Measurements from ENCODE around the gene C9orf153.
A peak's percentile ranks its signal among the peaks of the same experiment; 100 is the strongest.
"Not testable (repeated sequence)": the region's sequence is repeated elsewhere in the genome, so short reads cannot be mapped to it uniquely, and the experiment has no call there.

C9orf153 gene

DNA sequence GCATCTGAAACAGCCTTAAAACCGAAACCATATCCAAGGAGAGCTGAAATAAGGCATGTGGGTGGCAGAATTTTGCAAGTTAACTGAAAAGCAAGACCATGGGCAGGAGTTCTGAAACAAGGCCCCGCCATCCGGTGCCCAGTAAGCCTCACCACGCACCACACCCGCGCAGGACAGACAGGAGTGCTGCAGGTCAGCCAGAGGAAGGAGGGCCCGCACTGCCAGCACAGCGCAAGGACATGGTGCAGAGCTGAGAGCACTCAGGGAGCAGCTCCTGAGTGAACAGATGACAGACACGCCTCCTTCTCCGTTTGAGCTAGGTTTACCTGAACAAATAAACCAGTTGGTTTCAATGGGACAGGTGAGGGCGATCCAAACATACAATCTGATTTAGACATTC, 39.4 kb upstream of the C9orf153 start:
- CTCF ChIA-PET, result interaction anchor here (1.0 to 1.2 kb wide), 2 partner anchors 10 to 16 kb away, joined by 3 to 4 read pairs; partner anchors contain the start of gene ISCA1
- POLR2A ChIA-PET, result no interaction called here
- DNase-seq (ENCODE audit: extremely low spot score), result no peak
- TF ChIP-seq, protein P1, sequence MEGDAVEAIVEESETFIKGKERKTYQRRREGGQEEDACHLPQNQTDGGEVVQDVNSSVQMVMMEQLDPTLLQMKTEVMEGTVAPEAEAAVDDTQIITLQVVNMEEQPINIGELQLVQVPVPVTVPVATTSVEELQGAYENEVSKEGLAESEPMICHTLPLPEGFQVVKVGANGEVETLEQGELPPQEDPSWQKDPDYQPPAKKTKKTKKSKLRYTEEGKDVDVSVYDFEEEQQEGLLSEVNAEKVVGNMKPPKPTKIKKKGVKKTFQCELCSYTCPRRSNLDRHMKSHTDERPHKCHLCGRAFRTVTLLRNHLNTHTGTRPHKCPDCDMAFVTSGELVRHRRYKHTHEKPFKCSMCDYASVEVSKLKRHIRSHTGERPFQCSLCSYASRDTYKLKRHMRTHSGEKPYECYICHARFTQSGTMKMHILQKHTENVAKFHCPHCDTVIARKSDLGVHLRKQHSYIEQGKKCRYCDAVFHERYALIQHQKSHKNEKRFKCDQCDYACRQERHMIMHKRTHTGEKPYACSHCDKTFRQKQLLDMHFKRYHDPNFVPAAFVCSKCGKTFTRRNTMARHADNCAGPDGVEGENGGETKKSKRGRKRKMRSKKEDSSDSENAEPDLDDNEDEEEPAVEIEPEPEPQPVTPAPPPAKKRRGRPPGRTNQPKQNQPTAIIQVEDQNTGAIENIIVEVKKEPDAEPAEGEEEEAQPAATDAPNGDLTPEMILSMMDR (IDR thresholded peaks at IDR 0.05; ENCODE audit: control extremely low read depth, extremely low read depth, low read depth, missing control alignments), result no peak

DNA sequence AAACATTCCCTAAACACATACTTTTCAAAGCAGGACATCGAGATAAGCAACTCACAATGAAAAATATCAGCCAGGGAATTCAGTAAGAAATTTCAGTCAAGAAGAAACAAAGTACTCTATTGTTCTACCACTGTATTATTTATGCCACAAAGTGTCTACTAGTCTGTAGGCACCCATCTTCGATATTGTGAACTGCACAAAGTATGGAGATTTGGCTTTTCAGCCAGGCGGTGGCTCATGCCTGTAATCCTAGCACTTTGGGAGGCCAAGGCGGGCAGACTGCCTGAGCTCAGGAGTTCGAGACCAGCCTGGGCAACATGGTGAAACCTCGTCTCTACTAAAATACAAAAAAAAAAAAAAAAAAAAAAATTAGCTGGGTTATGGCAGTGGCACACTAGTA, 30.9 kb upstream of the C9orf153 start:
- CTCF ChIA-PET; DNase-seq (ENCODE audit: extremely low spot score); POLR2A ChIA-PET: not testable (repeated sequence)

DNA sequence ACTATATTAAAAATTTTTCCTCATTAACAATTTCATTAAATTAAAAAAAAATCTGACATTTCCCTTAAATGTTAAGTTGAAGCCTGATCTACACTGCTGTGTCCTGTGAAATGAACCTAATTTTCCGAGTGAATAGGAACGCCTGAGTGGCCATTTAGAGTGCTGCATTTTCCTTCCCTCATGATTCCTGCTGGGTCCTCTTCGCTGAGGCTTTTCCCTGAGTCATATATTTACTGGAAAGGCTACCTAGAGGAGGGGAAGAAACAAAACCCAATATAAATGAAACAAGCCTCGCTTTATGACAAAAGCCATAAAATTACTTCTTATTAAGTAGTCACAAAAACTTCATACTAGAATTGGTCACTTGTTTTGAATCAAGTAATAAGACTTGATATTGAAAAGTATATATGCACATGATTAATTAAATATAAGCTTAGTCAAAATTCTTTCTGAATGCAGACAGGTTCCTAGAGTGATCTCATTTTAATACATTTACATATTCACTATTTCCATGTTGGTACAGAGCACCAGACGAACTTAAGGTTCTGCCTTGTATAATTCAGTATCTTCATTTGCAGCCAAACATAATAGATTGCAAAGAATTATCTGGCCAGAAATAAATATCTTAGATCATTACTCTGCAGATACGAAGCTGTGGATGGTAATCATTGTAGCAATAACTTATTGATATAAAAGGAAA, 29.2 kb upstream of the C9orf153 start:
- TF ChIP-seq, protein P1 (IDR thresholded peaks at IDR 0.05; ENCODE audit: control extremely low read depth, extremely low read depth, low read depth, missing control alignments), result no peak
- DNase-seq (ENCODE audit: extremely low spot score), result no peak
- ChIA-PET CTCF (no interaction called here), POLR2A (no interaction called here)

DNA sequence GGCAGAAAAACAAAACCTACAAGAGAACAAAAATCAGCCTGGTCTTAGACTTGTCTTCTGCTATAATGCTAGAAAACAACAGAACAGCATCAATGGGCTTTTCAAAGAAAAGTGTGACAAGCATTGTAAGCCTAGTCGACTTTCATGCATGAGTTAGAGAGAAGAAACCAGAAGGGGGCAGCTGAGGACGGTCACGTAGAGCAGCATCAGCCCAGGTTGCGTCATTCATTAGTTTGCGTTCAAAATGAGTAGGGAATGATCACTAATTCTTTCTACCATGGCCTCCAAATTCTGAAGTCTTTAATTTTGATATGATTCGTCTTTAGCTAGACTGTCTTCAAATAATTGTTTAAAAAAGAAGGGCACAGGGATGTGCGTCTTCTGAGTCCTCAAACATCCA, 27.6 kb upstream of the C9orf153 start:
- TF ChIP-seq, protein P1 (IDR thresholded peaks at IDR 0.05; ENCODE audit: control extremely low read depth, extremely low read depth, low read depth, missing control alignments), result peak; percentile 28
- ChIA-PET CTCF (interaction anchor here (1.3 kb wide), 1 partner anchor 19 kb away, joined by 4 read pairs; no protein-coding TSS in a partner anchor), POLR2A (no interaction called here)
- DNase-seq (ENCODE audit: extremely low spot score), result no peak

DNA sequence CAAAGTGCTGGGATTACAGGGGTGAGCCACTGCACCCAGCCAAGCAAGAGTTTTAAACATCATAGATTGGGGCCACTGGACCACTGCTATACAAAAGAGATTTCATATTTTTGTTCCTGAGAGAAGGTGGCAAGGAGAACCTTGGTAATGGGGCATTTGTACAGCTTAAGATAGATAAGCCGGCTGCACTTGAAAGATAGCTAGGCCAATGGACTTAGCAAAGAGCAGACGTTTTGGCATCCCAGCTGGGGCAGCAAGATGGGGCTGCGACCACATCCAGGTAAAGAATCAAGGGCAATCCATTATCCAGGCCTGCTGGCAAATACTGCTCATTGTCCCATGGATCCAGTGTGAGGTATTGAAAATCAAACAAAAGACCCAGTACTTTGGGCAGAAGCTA, 26.8 kb upstream of the C9orf153 start:
- TF ChIP-seq, protein P1 (IDR thresholded peaks at IDR 0.05; ENCODE audit: control extremely low read depth, extremely low read depth, low read depth, missing control alignments), result no peak
- POLR2A ChIA-PET, result no interaction called here
- CTCF ChIA-PET, result interaction anchor here (0.8 to 1.4 kb wide), 3 partner anchors 19 to 212 kb away, joined by 3 to 4 read pairs (median 3); no protein-coding TSS in a partner anchor
- no peak for DNase-seq (ENCODE audit: extremely low spot score)

DNA sequence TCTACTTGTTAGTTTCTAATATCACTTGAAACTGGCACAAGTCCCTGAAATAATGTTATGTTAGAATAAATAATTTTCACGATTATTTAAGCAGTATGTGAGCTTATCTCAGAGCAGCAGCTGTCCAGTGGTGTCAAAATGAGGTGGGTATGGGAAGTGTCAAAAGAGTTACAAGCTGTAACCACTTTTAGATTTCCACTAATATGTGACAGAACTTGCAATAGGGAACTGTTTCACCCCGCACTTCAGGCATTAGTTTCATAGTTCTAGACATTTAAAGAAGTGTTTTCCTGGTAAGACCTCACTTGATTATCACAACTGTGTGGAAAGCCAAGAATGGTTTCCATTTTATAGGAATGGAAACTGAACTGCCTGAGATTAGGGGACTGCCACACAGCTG, 25.8 kb upstream of the C9orf153 start:
- ChIA-PET POLR2A (no interaction called here), CTCF (interaction anchor here (1.2 to 1.4 kb wide), 2 partner anchors 9 to 211 kb away, joined by 3 read pairs; no protein-coding TSS in a partner anchor)
- TF ChIP-seq, protein P1 (IDR thresholded peaks at IDR 0.05; ENCODE audit: control extremely low read depth, extremely low read depth, low read depth, missing control alignments), result no peak
- DNase-seq (ENCODE audit: extremely low spot score), result no peak

DNA sequence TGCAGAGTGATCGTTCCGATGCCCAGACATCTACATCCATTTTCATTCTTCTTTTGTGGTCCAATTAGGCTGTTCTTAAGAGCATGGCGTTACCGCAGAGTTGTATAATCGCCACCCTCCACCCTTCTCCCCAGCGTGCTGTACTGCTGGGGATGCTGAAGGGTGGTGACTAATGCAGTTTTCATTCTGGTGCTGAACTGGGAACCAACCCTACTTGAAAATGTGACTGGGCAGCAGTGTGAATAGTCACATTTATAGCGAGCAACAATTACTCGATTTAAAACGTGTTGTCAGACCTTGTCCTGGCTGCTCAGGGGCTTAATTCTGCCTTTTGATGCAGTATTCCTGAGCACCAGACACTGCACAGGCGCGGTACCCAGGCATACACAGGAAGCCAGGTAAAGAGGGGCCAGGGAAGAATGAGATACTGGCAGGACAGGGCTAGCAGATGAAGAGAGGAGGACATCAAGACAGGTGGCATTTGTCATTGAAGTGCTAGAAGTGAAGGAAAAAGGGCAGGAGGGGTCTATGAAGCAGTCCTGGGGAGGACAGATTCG, 23.6 kb upstream of the C9orf153 start:
- ChIA-PET POLR2A (interaction anchor here (0.5 to 0.9 kb wide), 3 partner anchors 10 to 171 kb away, joined by 3 to 4 read pairs (median 4); no protein-coding TSS in a partner anchor), CTCF (interaction anchor here (0.7 to 1.5 kb wide), 6 partner anchors 16 to 1146 kb away, joined by 3 to 5 read pairs (median 3); no protein-coding TSS in a partner anchor)
- DNase-seq (ENCODE audit: extremely low spot score), result no peak
- TF ChIP-seq, protein P1 (IDR thresholded peaks at IDR 0.05; ENCODE audit: control extremely low read depth, extremely low read depth, low read depth, missing control alignments), result no peak
